HepG2 (cell line): ENCODE data around the gene RIPOR3. TPM values are rescaled to one million over a fixed set of nuclear protein-coding genes. Genes with fewer than 3 reads are reported as not detected.

Source experiments
- ASH2L ChIP-seq: fragments of 300-600, 200-600 bp; sonication (generic); IDR thresholded peaks from 2 replicates; pipeline ENCODE4 v1.7.0; 2017; ENCODE audit warnings: low read depth, mild to moderate bottlenecking, moderate library complexity, mixed read lengths, low read length; ENCODE audit not compliant: insufficient read length
- CEBPB ChIP-seq: IDR thresholded peaks from 2 replicates; pipeline ENCODE4 v1.6.1; 2011; ENCODE audit warnings: low read depth, low read length, improper control_type of control experiment, borderline replicate concordance
- HDAC1 ChIP-seq: sonication (generic); formaldehyde crosslinking; IDR thresholded peaks from 2 replicates; pipeline ENCODE4 v1.5.1; 2020; ENCODE audit warnings: mild to moderate bottlenecking, missing genetic modification reagents
- HNF4A ChIP-seq: sonication (generic); formaldehyde crosslinking; IDR thresholded peaks from 2 replicates; pipeline ENCODE4 v1.4.0; 2020; ENCODE audit warnings: missing genetic modification reagents
- KLF6 ChIP-seq: IDR thresholded peaks from 2 replicates; pipeline ENCODE4 v1.8.0; 2016; ENCODE audit warnings: missing biosample characterization, missing genetic modification reagents
- MTA1 ChIP-seq: sonication (generic); formaldehyde crosslinking; IDR thresholded peaks from 2 replicates; pipeline ENCODE4 v1.4.0; 2020; ENCODE audit warnings: missing genetic modification reagents, mild to moderate bottlenecking, borderline replicate concordance
- PITX1 ChIP-seq: sonication (generic); formaldehyde crosslinking; IDR thresholded peaks from 2 replicates; pipeline ENCODE4 v1.5.1; 2020; ENCODE audit warnings: mild to moderate bottlenecking, missing genetic modification reagents
- SNRNP70 ChIP-seq: fragments of 200-400 bp; formaldehyde crosslinking; IDR thresholded peaks from 2 replicates; pipeline ENCODE4 v1.6.1; 2017; ENCODE audit warnings: mild to moderate bottlenecking, low read depth, low read length, moderate library complexity
- ZC3H4 ChIP-seq: sonication (generic); formaldehyde crosslinking; IDR thresholded peaks from 2 replicates; pipeline ENCODE4 v1.4.0; 2020; ENCODE audit warnings: missing genetic modification reagents, borderline replicate concordance
- ZNF205 ChIP-seq: IDR thresholded peaks from 2 replicates; pipeline ENCODE4 v1.6.1; 2018; ENCODE audit warnings: missing biosample characterization, missing genetic modification reagents
- ZNF317 ChIP-seq: sonication (generic); formaldehyde crosslinking; IDR thresholded peaks from 2 replicates; pipeline ENCODE4 v1.5.0; 2020; ENCODE audit warnings: mild to moderate bottlenecking, missing genetic modification reagents
- ZNF550 ChIP-seq: sonication (generic); formaldehyde crosslinking; IDR thresholded peaks from 2 replicates; pipeline ENCODE4 v1.4.0; 2020; ENCODE audit warnings: mild to moderate bottlenecking, missing genetic modification reagents, borderline replicate concordance
- ZNF747 ChIP-seq: sonication (generic); formaldehyde crosslinking; IDR thresholded peaks from 2 replicates; pipeline ENCODE4 v1.8.1; 2023; ENCODE audit warnings: missing genetic modification reagents, mild to moderate bottlenecking, borderline replicate concordance
- ZSCAN21 ChIP-seq: sonication (generic); formaldehyde crosslinking; IDR thresholded peaks from 2 replicates; pipeline ENCODE4 v1.8.0; 2022; ENCODE audit warnings: mild to moderate bottlenecking, missing genetic modification reagents, moderate library complexity, borderline replicate concordance
- polyA plus RNA-seq, 8 experiments: library from polyadenylated mRNA; depleted of rRNA in 3 of 8; stranded (reverse) in 7 of 8; unstranded in 1 of 8; fragments of >200 nt; fragmentation: Illumina TruSeq in 4 of 8; extraction: Trizol in 4 of 8; gene quantifications; 2 replicates each; pipeline versions ENCODE4 v1.2.1 to v1.2.3, GENCODE V29; 2011 to 2016; ENCODE audit warnings: low read depth in 4 of 8, missing spikeins in 1 of 8, mixed read lengths in 1 of 8; ENCODE audit not compliant: insufficient read depth in 1 of 8
- total RNA-seq, 5 experiments: library from RNA; depleted of rRNA; stranded (reverse); fragments of >200 nt; fragmentation: Illumina TruSeq; extraction: Trizol; gene quantifications; 2 replicates each; pipeline ENCODE4 v1.2.3, GENCODE V29; 2016; ENCODE audit warnings: low read depth in 1 of 5
- TF ChIP-seq, protein P1 (sequence below): sonication (generic); formaldehyde crosslinking; IDR thresholded peaks from 2 replicates; pipeline ENCODE4 v1.5.1; 2020; ENCODE audit warnings: mild to moderate bottlenecking, missing genetic modification reagents, borderline replicate concordance
- TF ChIP-seq, protein P2 (sequence below): sonication (generic); formaldehyde crosslinking; IDR thresholded peaks from 2 replicates; pipeline ENCODE4 v1.8.1; 2023; ENCODE audit warnings: mild to moderate bottlenecking, inconsistent platforms, moderate library complexity, missing genetic modification reagents, borderline replicate concordance
- TF ChIP-seq, protein P3 (sequence below): sonication (generic); formaldehyde crosslinking; IDR thresholded peaks from 2 replicates; pipeline ENCODE4 v1.5.0; 2020; ENCODE audit warnings: missing genetic modification reagents
- TF ChIP-seq, protein P4 (sequence below): sonication (generic); formaldehyde crosslinking; conservative IDR thresholded peaks from 2 replicates; pipeline ENCODE4 v1.4.0; 2020; ENCODE audit warnings: missing genetic modification reagents
- TF ChIP-seq, protein P5 (sequence below): sonication (generic); formaldehyde crosslinking; IDR thresholded peaks from 2 replicates; pipeline ENCODE4 v1.4.0; 2020; ENCODE audit warnings: missing genetic modification reagents
- TF ChIP-seq, protein P6 (sequence below): sonication (generic); formaldehyde crosslinking; IDR thresholded peaks from 2 replicates; pipeline ENCODE4 v1.5.0; 2020; ENCODE audit warnings: missing genetic modification reagents

RIPOR3 gene
- total and polyA plus RNA-seq, 2 of the 13 experiments (the other 11 are each of a cell fraction or from before 2014, with no cell fraction given): 0.18 TPM; not detected in 1

DNA sequence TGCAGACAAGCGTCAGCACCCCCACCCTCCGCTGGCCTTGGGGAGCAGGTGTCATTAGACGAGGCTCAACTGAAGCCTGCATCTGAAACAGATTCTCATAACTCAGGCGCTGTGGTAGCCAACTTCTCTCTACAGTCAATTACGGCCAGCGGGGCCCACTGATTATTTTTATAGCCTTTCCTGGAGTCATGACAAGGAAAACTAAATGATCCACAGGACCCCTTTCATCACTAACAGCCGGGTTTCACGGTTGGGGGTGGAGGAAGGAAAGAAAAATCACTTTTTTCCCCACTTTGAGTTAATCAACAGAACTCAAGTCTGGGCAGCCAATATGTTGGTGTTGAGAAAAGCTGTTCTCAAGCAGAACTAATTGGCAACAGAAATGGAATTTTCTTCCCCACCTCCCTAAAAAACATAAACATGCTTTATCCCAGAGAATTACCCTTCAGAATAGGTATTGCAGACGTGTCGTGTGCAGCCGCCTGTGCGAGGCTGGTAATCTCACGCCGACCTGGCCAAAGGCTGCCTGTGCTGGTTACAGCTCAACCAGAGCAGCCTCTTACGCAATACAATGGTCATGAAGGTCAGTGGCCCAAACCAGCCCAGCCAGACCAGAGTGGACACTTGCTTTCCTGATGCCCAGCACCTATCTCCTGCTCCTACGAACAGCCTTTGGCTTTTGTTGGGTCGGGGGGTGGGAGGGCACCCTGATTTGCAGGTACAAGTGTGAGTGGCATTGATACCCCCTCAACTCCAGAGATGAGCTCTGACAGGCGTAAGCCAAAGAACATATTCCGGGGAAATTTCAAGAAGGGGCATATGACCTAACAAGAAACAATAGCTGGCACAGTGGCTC, 11.0 kb downstream of the RIPOR3 start (continued):
- TF ChIP-seq, protein P1, sequence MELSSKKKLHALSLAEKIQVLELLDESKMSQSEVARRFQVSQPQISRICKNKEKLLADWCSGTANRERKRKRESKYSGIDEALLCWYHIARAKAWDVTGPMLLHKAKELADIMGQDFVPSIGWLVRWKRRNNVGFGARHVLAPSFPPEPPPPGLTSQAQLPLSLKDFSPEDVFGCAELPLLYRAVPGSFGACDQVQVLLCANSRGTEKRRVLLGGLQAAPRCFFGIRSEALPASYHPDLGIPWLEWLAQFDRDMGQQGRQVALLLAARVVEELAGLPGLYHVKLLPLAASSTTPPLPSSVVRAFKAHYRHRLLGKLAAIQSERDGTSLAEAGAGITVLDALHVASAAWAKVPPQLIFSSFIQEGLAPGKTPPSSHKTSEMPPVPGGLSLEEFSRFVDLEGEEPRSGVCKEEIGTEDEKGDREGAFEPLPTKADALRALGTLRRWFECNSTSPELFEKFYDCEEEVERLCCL: no peak
- TF ChIP-seq KLF6 (CRISPR knock-in tag) (0 out of 2 replicates have a peak, but pooled peaks have one; percentile 56), ZNF317 (CRISPR knock-in tag) (peak; percentile 83), ZSCAN21 (peak; percentile 54; the same call in 1 of the 2 replicates), ZC3H4 (CRISPR knock-in tag) (no peak), CEBPB (peak; percentile 100), ASH2L (peak; percentile 58), ZNF747 (CRISPR knock-in tag) (no peak), MTA1 (peak; percentile 95), ZNF205 (CRISPR knock-in tag) (peak; percentile 82), PITX1 (CRISPR knock-in tag) (peak; percentile 92), HDAC1 (CRISPR knock-in tag) (peak; percentile 95), SNRNP70 (no peak), ZNF550 (CRISPR knock-in tag) (0 out of 2 replicates have a peak, but pooled peaks have one; percentile 49), HNF4A (CRISPR knock-in tag) (peak; percentile 92)
- TF ChIP-seq, protein P2, sequence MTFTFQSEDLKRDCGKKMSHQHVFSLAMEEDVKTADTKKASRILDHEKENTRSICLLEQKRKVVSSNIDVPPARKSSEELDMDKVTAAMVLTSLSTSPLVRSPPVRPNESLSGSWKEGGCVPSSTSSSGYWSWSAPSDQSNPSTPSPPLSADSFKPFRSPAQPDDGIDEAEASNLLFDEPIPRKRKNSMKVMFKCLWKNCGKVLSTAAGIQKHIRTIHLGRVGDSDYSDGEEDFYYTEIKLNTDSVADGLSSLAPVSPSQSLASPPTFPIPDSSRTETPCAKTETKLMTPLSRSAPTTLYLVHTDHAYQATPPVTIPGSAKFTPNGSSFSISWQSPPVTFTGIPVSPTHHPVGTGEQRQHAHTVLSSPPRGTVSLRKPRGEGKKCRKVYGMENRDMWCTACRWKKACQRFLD (CRISPR knock-in tag): 0 out of 2 replicates have a peak, but pooled peaks have one; percentile 77
- TF ChIP-seq, protein P3, sequence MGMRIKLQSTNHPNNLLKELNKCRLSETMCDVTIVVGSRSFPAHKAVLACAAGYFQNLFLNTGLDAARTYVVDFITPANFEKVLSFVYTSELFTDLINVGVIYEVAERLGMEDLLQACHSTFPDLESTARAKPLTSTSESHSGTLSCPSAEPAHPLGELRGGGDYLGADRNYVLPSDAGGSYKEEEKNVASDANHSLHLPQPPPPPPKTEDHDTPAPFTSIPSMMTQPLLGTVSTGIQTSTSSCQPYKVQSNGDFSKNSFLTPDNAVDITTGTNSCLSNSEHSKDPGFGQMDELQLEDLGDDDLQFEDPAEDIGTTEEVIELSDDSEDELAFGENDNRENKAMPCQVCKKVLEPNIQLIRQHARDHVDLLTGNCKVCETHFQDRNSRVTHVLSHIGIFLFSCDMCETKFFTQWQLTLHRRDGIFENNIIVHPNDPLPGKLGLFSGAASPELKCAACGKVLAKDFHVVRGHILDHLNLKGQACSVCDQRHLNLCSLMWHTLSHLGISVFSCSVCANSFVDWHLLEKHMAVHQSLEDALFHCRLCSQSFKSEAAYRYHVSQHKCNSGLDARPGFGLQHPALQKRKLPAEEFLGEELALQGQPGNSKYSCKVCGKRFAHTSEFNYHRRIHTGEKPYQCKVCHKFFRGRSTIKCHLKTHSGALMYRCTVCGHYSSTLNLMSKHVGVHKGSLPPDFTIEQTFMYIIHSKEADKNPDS (CRISPR knock-in tag): peak; percentile 40; the same call in 1 of the 2 replicates
- TF ChIP-seq, protein P4, sequence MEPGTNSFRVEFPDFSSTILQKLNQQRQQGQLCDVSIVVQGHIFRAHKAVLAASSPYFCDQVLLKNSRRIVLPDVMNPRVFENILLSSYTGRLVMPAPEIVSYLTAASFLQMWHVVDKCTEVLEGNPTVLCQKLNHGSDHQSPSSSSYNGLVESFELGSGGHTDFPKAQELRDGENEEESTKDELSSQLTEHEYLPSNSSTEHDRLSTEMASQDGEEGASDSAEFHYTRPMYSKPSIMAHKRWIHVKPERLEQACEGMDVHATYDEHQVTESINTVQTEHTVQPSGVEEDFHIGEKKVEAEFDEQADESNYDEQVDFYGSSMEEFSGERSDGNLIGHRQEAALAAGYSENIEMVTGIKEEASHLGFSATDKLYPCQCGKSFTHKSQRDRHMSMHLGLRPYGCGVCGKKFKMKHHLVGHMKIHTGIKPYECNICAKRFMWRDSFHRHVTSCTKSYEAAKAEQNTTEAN (CRISPR knock-in tag): peak; percentile 76
- TF ChIP-seq, protein P5, sequence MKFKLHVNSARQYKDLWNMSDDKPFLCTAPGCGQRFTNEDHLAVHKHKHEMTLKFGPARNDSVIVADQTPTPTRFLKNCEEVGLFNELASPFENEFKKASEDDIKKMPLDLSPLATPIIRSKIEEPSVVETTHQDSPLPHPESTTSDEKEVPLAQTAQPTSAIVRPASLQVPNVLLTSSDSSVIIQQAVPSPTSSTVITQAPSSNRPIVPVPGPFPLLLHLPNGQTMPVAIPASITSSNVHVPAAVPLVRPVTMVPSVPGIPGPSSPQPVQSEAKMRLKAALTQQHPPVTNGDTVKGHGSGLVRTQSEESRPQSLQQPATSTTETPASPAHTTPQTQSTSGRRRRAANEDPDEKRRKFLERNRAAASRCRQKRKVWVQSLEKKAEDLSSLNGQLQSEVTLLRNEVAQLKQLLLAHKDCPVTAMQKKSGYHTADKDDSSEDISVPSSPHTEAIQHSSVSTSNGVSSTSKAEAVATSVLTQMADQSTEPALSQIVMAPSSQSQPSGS (CRISPR knock-in tag): peak; percentile 91
- TF ChIP-seq, protein P6, sequence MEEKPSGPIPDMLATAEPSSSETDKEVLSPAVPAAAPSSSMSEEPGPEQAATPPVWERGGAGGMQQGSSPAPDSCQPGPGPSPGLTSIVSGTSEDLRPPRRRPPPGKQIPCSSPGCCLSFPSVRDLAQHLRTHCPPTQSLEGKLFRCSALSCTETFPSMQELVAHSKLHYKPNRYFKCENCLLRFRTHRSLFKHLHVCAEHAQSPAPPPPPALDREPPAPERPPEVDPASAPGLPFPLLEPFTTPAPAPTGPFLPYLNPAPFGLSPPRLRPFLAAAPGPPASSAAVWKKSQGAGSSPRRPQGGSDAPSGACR (CRISPR knock-in tag): peak; percentile 83; the same call in 1 of the 2 replicates
